Smooth muscle cell (in vitro differentiated cells): ENCODE data around the gene ULK4. TPM values are rescaled to one million over a fixed set of nuclear protein-coding genes. Genes with fewer than 3 reads are reported as not detected.

ENCODE experiments used
- DNase-seq: peaks from one replicate; lab custom pipeline; 2025; ENCODE audit not compliant: unreplicated experiment; lab: John Stamatoyannopoulos, UW
- H2AFZ ChIP-seq: fragments of 200-600 bp; sonication (generic); 2 replicates; pipeline ENCODE4 v1.6.0; 2016; ENCODE audit warnings: antibody characterized with exemption, low read depth, mild to moderate bottlenecking
- H3F3A ChIP-seq: fragments of 200-600 bp; sonication (generic); 2 replicates; pipeline ENCODE4 v1.6.0; 2017; ENCODE audit warnings: antibody characterized with exemption, low read depth
- H3K27ac ChIP-seq: fragments of 200-600 bp; sonication (generic); 2 replicates; pipeline ENCODE4 v1.5.1; 2016; ENCODE audit warnings: low read depth, mild to moderate bottlenecking
- H3K27me3 ChIP-seq: fragments of 200-600 bp; sonication (generic); 2 replicates; pipeline ENCODE4 v1.6.1; 2016; ENCODE audit warnings: low read depth, mild to moderate bottlenecking
- H3K36me3 ChIP-seq: fragments of 200-600 bp; sonication (generic); 2 replicates; pipeline ENCODE4 v1.5.1; 2016; ENCODE audit warnings: low read depth
- H3K4me1 ChIP-seq: fragments of 200-600 bp; sonication (generic); 2 replicates; pipeline ENCODE4 v1.5.1; 2016; ENCODE audit warnings: low read depth
- H3K4me2 ChIP-seq: fragments of 200-600 bp; sonication (generic); 2 replicates; pipeline ENCODE4 v1.6.0; 2016; ENCODE audit warnings: mild to moderate bottlenecking
- H3K4me3 ChIP-seq: fragments of 200-600 bp; sonication (generic); 2 replicates; pipeline ENCODE4 v1.5.1; 2016; ENCODE audit warnings: mild to moderate bottlenecking
- H3K79me2 ChIP-seq: fragments of 200-600 bp; sonication (generic); 2 replicates; pipeline ENCODE4 v1.6.0; 2016; ENCODE audit warnings: low read depth, mild to moderate bottlenecking
- H3K9ac ChIP-seq: fragments of 200-600 bp; sonication (generic); 2 replicates; pipeline ENCODE4 v1.6.0; 2016; ENCODE audit warnings: low read depth
- H3K9me3 ChIP-seq: fragments of 200-600 bp; sonication (generic); replicated peaks from 2 replicates; pipeline ENCODE4 v1.5.1; 2016; ENCODE audit warnings: low read depth
- H4K20me1 ChIP-seq: fragments of 200-600 bp; sonication (generic); 2 replicates; pipeline ENCODE4 v1.6.0; 2016; ENCODE audit warnings: low read depth
- CTCF ChIP-seq: fragments of 200-600 bp; sonication (generic); IDR thresholded peaks from 2 replicates; pipeline ENCODE4 v1.5.1; 2017; ENCODE audit warnings: borderline replicate concordance, mild to moderate bottlenecking, antibody characterized with exemption; ENCODE audit not compliant: insufficient read depth, poor library complexity, severe bottlenecking
- WGBS: methylation state at CpG from one replicate; pipeline ENCODE4 v1.1.7; 2016; ENCODE audit warnings: low lambda C conversion rate; 5-methylcytosine and 5-hydroxymethylcytosine counted together
- polyA plus RNA-seq: library from polyadenylated mRNA; unstranded; fragments of >200 nt; fragmentation: Nextera tagmentation; extraction: Ambion mirVana; gene quantifications from 2 replicates; pipeline ENCODE4 v1.2.1, GENCODE V29; 2016
- total RNA-seq: library from RNA; depleted of rRNA; stranded (reverse); fragments of >200 nt; gene quantifications from 2 replicates; pipeline ENCODE4 v1.2.3, GENCODE V29; 2014

The ULK4 gene
- total and polyA plus RNA-seq, 2 experiments from 2014 or later, result 4.3 to 14.2 TPM

GRCh38 chr3:41608347-41608746 lies 353.6 kb downstream of the ULK4 start:
- Histone ChIP-seq H3K4me1 (no peaks in the 10 kb centered on the region), H3K27ac (no peak overlapping the region), H3K79me2 (no peaks in the 10 kb centered on the region), H3K27me3 (no peaks in the 10 kb centered on the region), H3F3A (no peaks in the 10 kb centered on the region), H4K20me1 (no peaks in the 10 kb centered on the region), H3K36me3 (no peaks in the 10 kb centered on the region), H3K9ac (no peak overlapping the region), H2AFZ (no peak overlapping the region), H3K4me3 (no peak overlapping the region), H3K9me3 (no peaks in the 10 kb centered on the region), H3K4me2 (no peak overlapping the region)
- WGBS, result 86% methylated on average over 1 of the region's 1 CpG
- TF ChIP-seq CTCF, result no peak
- DNase-seq, result no peak

- no peak overlapping the region for H3K4me2 ChIP-seq
- H3K9ac ChIP-seq, result no peak overlapping the region
- H3K4me3 ChIP-seq, result no peak overlapping the region
- no peak for TF ChIP-seq CTCF
- no peak overlapping the region for H3K27ac ChIP-seq
- 97% methylated on average over 1 of the region's 1 CpG for WGBS
- no peak for DNase-seq
- H4K20me1 ChIP-seq, result no peaks in the 10 kb centered on the region
- H3K36me3 ChIP-seq, result no peaks in the 10 kb centered on the region
- no peaks in the 10 kb centered on the region for H3F3A ChIP-seq
- no peaks in the 10 kb centered on the region for H3K27me3 ChIP-seq
- H3K79me2 ChIP-seq, result no peaks in the 10 kb centered on the region
- H3K4me1 ChIP-seq, result no peaks in the 10 kb centered on the region
- H3K9me3 ChIP-seq, result no peaks in the 10 kb centered on the region
- no peak overlapping the region for H2AFZ ChIP-seq
Measured at GRCh38 chr3:41603807-41604206, 358.1 kb downstream of the ULK4 start.

- Histone ChIP-seq H3K4me1 (no peaks in the 10 kb centered on the region), H3K27ac (no peak overlapping the region), H3F3A (no peaks in the 10 kb centered on the region), H3K79me2 (no peaks in the 10 kb centered on the region), H3K9ac (no peak overlapping the region), H4K20me1 (no peaks in the 10 kb centered on the region), H2AFZ (no peak overlapping the region), H3K27me3 (no peaks in the 10 kb centered on the region), H3K36me3 (no peaks in the 10 kb centered on the region), H3K9me3 (no peaks in the 10 kb centered on the region), H3K4me3 (no peak overlapping the region), H3K4me2 (no peak overlapping the region)
- DNase-seq, result no peak
- TF ChIP-seq CTCF, result no peak
Measured at GRCh38 chr3:41602121-41602520, 359.8 kb downstream of the ULK4 start.

GRCh38 chr3:41601404-41601987 lies 360.4 kb downstream of the ULK4 start:
- no peaks in the 10 kb centered on the region for H3K4me1 ChIP-seq
- H3F3A ChIP-seq, result no peaks in the 10 kb centered on the region
- 52% methylated on average over 1 of the region's 1 CpG for WGBS
- DNase-seq, result no peak
- H2AFZ ChIP-seq, result no peak overlapping the region
- no peak overlapping the region for H3K27ac ChIP-seq
- TF ChIP-seq CTCF, result no peak
- no peaks in the 10 kb centered on the region for H3K9me3 ChIP-seq
- H3K36me3 ChIP-seq, result no peaks in the 10 kb centered on the region
- no peak overlapping the region for H3K9ac ChIP-seq
- H3K27me3 ChIP-seq, result no peaks in the 10 kb centered on the region
- H3K4me3 ChIP-seq, result no peak overlapping the region
- H3K4me2 ChIP-seq, result no peak overlapping the region
- H4K20me1 ChIP-seq, result no peaks in the 10 kb centered on the region
- no peaks in the 10 kb centered on the region for H3K79me2 ChIP-seq
